Kidney (tissue), 14 donors: ENCODE data around the gene CASS4. TPM values are rescaled to one million over a fixed set of nuclear protein-coding genes. Genes with fewer than 3 reads are reported as not detected.

Source experiments
- DNase-seq, 5 donors: peaks; one replicate each; pipeline ENCODE4 v3.0.0-alpha.2; 2013 to 2020
- FAIRE-seq: peaks from 2 replicates; lab custom pipeline; 2012; peaks lifted over from hg19 to GRCh38; lab: Jason Lieb, UNC
- H3K27ac ChIP-seq, 2 donors: one replicate each; pipeline ENCODE4 v1.7.0; 2013; ENCODE audit warnings: low read depth in 2 of 2, low read length in 2 of 2, inconsistent platforms in 1 of 2
- H3K27me3 ChIP-seq: one replicate; pipeline ENCODE4 v1.7.1; 2013; ENCODE audit warnings: low read length, inconsistent platforms; ENCODE audit not compliant: control insufficient read depth, insufficient read depth
- H3K36me3 ChIP-seq, 3 donors: one replicate each; pipeline versions ENCODE4 v1.7.0 to v1.7.1; 2013; ENCODE audit warnings: low read length in 3 of 3, control low read depth in 1 of 3, inconsistent platforms in 1 of 3; ENCODE audit not compliant: insufficient read depth in 3 of 3, control insufficient read depth in 2 of 3
- H3K4me1 ChIP-seq, 3 donors: one replicate each; pipeline versions ENCODE4 v1.7.0 to v1.7.1; 2013; ENCODE audit warnings: low read length in 3 of 3, inconsistent platforms in 1 of 3, low read depth in 1 of 3; ENCODE audit not compliant: control insufficient read depth in 2 of 3, insufficient read depth in 2 of 3
- H3K4me3 ChIP-seq, 3 donors: one replicate each; pipeline versions ENCODE4 v1.7.0 to v1.8.1; 2013; ENCODE audit warnings: low read length in 3 of 3, control low read depth in 1 of 3, inconsistent platforms in 1 of 3
- H3K9ac ChIP-seq, 3 donors: one replicate each; pipeline versions ENCODE4 v1.7.0 to v1.7.1; 2013; ENCODE audit warnings: low read length in 3 of 3, control low read depth in 1 of 3, inconsistent platforms in 1 of 3
- H3K9me3 ChIP-seq, 3 donors: one replicate each; pipeline versions ENCODE4 v1.7.0 to v1.7.1; 2013; ENCODE audit warnings: low read length in 3 of 3, control low read depth in 1 of 3, inconsistent platforms in 1 of 3; ENCODE audit not compliant: control insufficient read depth in 2 of 3, insufficient read depth in 1 of 3
- CTCF ChIP-seq: IDR thresholded peaks from 3 replicates; pipeline ENCODE4 v1.5.1; 2012; ENCODE audit warnings: mild to moderate bottlenecking, moderate library complexity, borderline replicate concordance; ENCODE audit not compliant: insufficient read depth; ENCODE audit errors: extremely low read depth
- intact Hi-C: fragments of 100-400 bp; cut with DNase I; formaldehyde crosslinking; loops from one replicate; pipeline ENCODE4 v1.11.1; 2022
- polyA plus RNA-seq: library from polyadenylated mRNA; stranded (reverse); fragments of 350-450 nt; fragmentation: Illumina TruSeq; extraction: RNeasy Lipid Tissue Mini Kit (QIAGEN cat#74804); gene quantifications from one replicate; pipeline ENCODE4 v1.2.3, GENCODE V29; 2014; ENCODE audit warnings: low read depth, low replicate concordance; ENCODE audit not compliant: insufficient read depth
- total RNA-seq: library from RNA; stranded (reverse); fragmentation: NEBNext Ultra II Directional; extraction: Animal tissue kit (Norgen Biotek cat#: 25700); gene quantifications from one replicate; pipeline ENCODE4 v1.2.1, GENCODE V29; 2021
- donor health status: control.
- donor health status: control.
- donor health status: control.
- donor health status: control.
- donor health status: control.
- donor health status: DM: yes; HTN: yes; CAD: no.
- donor health status: Normal renal cell carcinoma (clear cell type).

The CASS4 gene
- total and polyA plus RNA-seq, 2 donors from 2014 or later: 0.22 to 3.0 TPM

- no peaks in the 10 kb centered on the region for H3K4me1 ChIP-seq
- no peak overlapping the region for H3K4me3 ChIP-seq
- H3K36me3 ChIP-seq: no peaks in the 10 kb centered on the region
- no peak for TF ChIP-seq CTCF
- no peaks in the 10 kb centered on the region for H3K9me3 ChIP-seq
- H3K27me3 ChIP-seq: no peaks in the 10 kb centered on the region
- intact Hi-C loops: no loop called here
- H3K27ac ChIP-seq: peak overlapping the region in 1 of 2 donors; percentile 28
- DNase-seq (peak in 4 of 5 donors; percentile 34 to 79 (median 52)), FAIRE-seq (no peak)
- no peak overlapping the region for H3K9ac ChIP-seq
Measured at GRCh38 chr20:56439771-56440291, 27.8 kb downstream of the CASS4 start.

- no peak overlapping the region for H3K9ac ChIP-seq
- H3K27ac ChIP-seq: no peak overlapping the region
- H3K36me3 ChIP-seq: no peaks in the 10 kb centered on the region
- intact Hi-C loops: no loop called here
- no peak for FAIRE-seq
- no peak for TF ChIP-seq CTCF
- no peak overlapping the region for H3K4me3 ChIP-seq
- H3K4me1 ChIP-seq: no peaks in the 10 kb centered on the region
- no peaks in the 10 kb centered on the region for H3K9me3 ChIP-seq
- no peak for DNase-seq
- H3K27me3 ChIP-seq: no peaks in the 10 kb centered on the region
Measured at GRCh38 chr20:56440346-56441007, 28.4 kb downstream of the CASS4 start.

- no peak overlapping the region for H3K27ac ChIP-seq
- TF ChIP-seq CTCF: no peak
Measured at GRCh38 chr20:56442389-56443365, 30.6 kb downstream of the CASS4 start.

More at GRCh38 chr20:56442389-56443365, 30.6 kb downstream of the CASS4 start:
- Histone ChIP-seq H3K36me3 (no peaks in the 10 kb centered on the region), H3K9me3 (no peaks in the 10 kb centered on the region), H3K4me1 (no peaks in the 10 kb centered on the region), H3K27me3 (no peaks in the 10 kb centered on the region), H3K4me3 (no peak overlapping the region), H3K9ac (no peak overlapping the region)
- intact Hi-C loops: no loop called here
- FAIRE-seq: no peak
- no peak for DNase-seq
